Fibroblast of the aortic adventitia (primary cell): ENCODE data around the gene PLEKHH2. TPM values are rescaled to one million over a fixed set of nuclear protein-coding genes. Genes with fewer than 3 reads are reported as not detected.
A peak's percentile ranks its signal among the peaks of the same experiment; 100 is the strongest.

Source experiments
- DNase-seq: peaks from one replicate; pipeline ENCODE4 v3.0.0-alpha.2; 2010; ENCODE audit warnings: low read depth
- H3K4me3 ChIP-seq: 2 replicates; pipeline ENCODE4 v1.5.1; 2011; ENCODE audit warnings: low read depth, mild to moderate bottlenecking, control low read depth, low read length, moderate library complexity
- CTCF ChIP-seq: IDR thresholded peaks from 2 replicates; pipeline ENCODE4 v1.5.1; 2011; ENCODE audit warnings: mild to moderate bottlenecking, low read length, control low read depth, inconsistent platforms; ENCODE audit not compliant: insufficient read depth
- total RNA-seq: library from RNA; depleted of rRNA; stranded (reverse); fragments of >200 nt; gene quantifications from 2 replicates; pipeline ENCODE4 v1.2.3, GENCODE V29; 2012; ENCODE audit warnings: low replicate concordance

PLEKHH2 gene
- total RNA-seq, 1 donor = 5.4 TPM

- peak; percentile 73 for DNase-seq
Measured at GRCh38 chr2:43707255-43708015, 70.4 kb downstream of the PLEKHH2 start.

GRCh38 chr2:43708178-43708577, 71.1 kb downstream of the PLEKHH2 start:
- H3K4me3 ChIP-seq = no peak overlapping the region
- no peak for TF ChIP-seq CTCF
- DNase-seq = peak; percentile 4

More at GRCh38 chr2:43707255-43708015, 70.4 kb downstream of the PLEKHH2 start:
- H3K4me3 ChIP-seq = no peak overlapping the region
- TF ChIP-seq CTCF = no peak

- peak; percentile 9 for DNase-seq
- TF ChIP-seq CTCF = no peak
- H3K4me3 ChIP-seq = no peak overlapping the region
Measured at GRCh38 chr2:43708891-43709290, 71.8 kb downstream of the PLEKHH2 start.

- no peak for TF ChIP-seq CTCF
- DNase-seq = no peak
Measured at GRCh38 chr2:43710866-43711265, 73.8 kb downstream of the PLEKHH2 start.

GRCh38 chr2:43714164-43714563, 77.1 kb downstream of the PLEKHH2 start:
- no peak for TF ChIP-seq CTCF
- H3K4me3 ChIP-seq = no peak overlapping the region
- peak; percentile 30 for DNase-seq

More at GRCh38 chr2:43710866-43711265, 73.8 kb downstream of the PLEKHH2 start:
- no peak overlapping the region for H3K4me3 ChIP-seq

- no peak for DNase-seq
- TF ChIP-seq CTCF = no peak
- no peak overlapping the region for H3K4me3 ChIP-seq
Measured at GRCh38 chr2:43715300-43716098, 78.4 kb downstream of the PLEKHH2 start.
